Amniotic stem cell (primary cell): ENCODE results near the gene ZNF580.

Source experiments
- DNase-seq: peaks from one replicate; lab custom pipeline; 2025; lab: John Stamatoyannopoulos, UW

Gene ZNF580

GRCh38 chr19:55640577-55641425 is at the start of gene ZNF580:
ZNF580 (plus strand) TSS chr19:55641002; CDS start chr19:55642509, 1,507 bp downstream.
- peak; percentile 51 for DNase-seq

- no peak for DNase-seq
Measured at GRCh38 chr19:55591555-55591954, 49.2 kb upstream of the ZNF580 start.

GRCh38 chr19:55592391-55593090 is 48.3 kb upstream of the ZNF580 start:
- no peak for DNase-seq

- no peak for DNase-seq
Measured at GRCh38 chr19:55593096-55593772, 47.6 kb upstream of the ZNF580 start.

- no peak for DNase-seq
Measured at GRCh38 chr19:55594996-55595545, 45.7 kb upstream of the ZNF580 start.

- no peak for DNase-seq
Measured at GRCh38 chr19:55596304-55596703, 44.5 kb upstream of the ZNF580 start.

GRCh38 chr19:55597501-55597921 is 43.3 kb upstream of the ZNF580 start:
- DNase-seq = no peak

- DNase-seq = no peak
Measured at GRCh38 chr19:55598034-55598433, 42.8 kb upstream of the ZNF580 start.

GRCh38 chr19:55598719-55599467 is 41.9 kb upstream of the ZNF580 start:
- DNase-seq = peak; percentile 81

- DNase-seq = peak; percentile 96
Measured at GRCh38 chr19:55599468-55599841, 41.3 kb upstream of the ZNF580 start, which contains the start of gene FIZ1. FIZ1 (minus strand) TSS chr19:55599517; CDS start chr19:55597865, 1,652 bp downstream.

- peak; percentile 82 for DNase-seq
Measured at GRCh38 chr19:55599842-55600661, 40.8 kb upstream of the ZNF580 start, which contains the start of gene ZNF524. ZNF524 (plus strand) TSS chr19:55600288; CDS start chr19:55602113, 1,825 bp downstream.

GRCh38 chr19:55600662-55601028 is 40.2 kb upstream of the ZNF580 start:
- no peak for DNase-seq

- DNase-seq = no peak
Measured at GRCh38 chr19:55601084-55601483, 39.7 kb upstream of the ZNF580 start.

- DNase-seq = no peak
Measured at GRCh38 chr19:55602104-55603001, 38.4 kb upstream of the ZNF580 start.

- DNase-seq = no peak
Measured at GRCh38 chr19:55603115-55603514, 37.7 kb upstream of the ZNF580 start.

GRCh38 chr19:55603581-55604292 is 37.1 kb upstream of the ZNF580 start:
- no peak for DNase-seq

GRCh38 chr19:55605207-55605636 is 35.6 kb upstream of the ZNF580 start:
- DNase-seq = peak; percentile 94

GRCh38 chr19:55605637-55606470 is 34.9 kb upstream of the ZNF580 start, which contains the start of gene ZNF865:
ZNF865 (plus strand) TSS chr19:55605647; CDS start chr19:55613619, 7,972 bp downstream.
- DNase-seq = peak; percentile 87
